HG02943 (cell line): ENCODE data around the gene DICER1.

ENCODE experiments used
- ATAC-seq: cut with Tn5 transposase; IDR thresholded peaks from one replicate; pipeline ENCODE4 v1.9.1; 2021; ENCODE audit warnings: mild to moderate bottlenecking, low read depth, moderate library complexity; ENCODE audit not compliant: unreplicated experiment

The DICER1 gene

DNA sequence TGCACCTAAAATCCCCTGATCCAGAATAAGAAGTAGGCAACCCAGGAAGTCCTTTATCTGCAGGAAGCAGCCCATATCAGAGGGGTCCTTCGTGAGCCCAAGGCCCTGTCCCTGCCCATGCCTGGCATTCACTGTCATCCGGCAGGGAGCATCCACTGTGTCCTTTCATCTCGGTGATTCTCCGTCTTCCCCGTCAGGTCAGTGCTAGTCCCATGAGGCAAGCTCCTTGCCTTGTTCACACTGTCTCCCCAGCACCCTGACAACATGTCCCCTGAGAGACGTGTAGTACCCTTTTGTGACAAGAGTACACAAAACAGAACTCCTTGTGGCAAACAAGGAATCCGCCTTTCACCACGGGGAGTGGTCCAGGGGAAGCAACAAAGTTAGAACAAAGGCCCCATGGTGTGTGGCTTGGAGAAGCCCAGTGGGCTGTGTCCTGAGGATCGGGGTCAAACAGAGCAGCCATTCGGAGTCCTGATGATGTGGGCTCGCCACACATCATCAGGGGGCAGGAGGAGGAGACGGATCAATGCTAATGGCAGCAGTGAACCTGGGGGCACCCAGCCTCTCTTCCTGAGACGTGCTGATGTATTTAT lies 112.1 kb downstream of the DICER1 start:
- no peak for ATAC-seq

GRCh38 chr14:95044463-95045105 lies 112.7 kb downstream of the DICER1 start:
- no peak for ATAC-seq

GRCh38 chr14:95043732-95044462 lies 113.4 kb downstream of the DICER1 start:
- no peak for ATAC-seq

GRCh38 chr14:95043314-95043713 lies 114.0 kb downstream of the DICER1 start:
- ATAC-seq: no peak

GRCh38 chr14:95041477-95042020 lies 115.8 kb downstream of the DICER1 start:
- no peak for ATAC-seq

- no peak for ATAC-seq
These were observed 116.4 kb downstream of the DICER1 start for GRCh38 chr14:95040708-95041476.

- no peak for ATAC-seq
These were observed 117.4 kb downstream of the DICER1 start for GRCh38 chr14:95039993-95040348.

DNA sequence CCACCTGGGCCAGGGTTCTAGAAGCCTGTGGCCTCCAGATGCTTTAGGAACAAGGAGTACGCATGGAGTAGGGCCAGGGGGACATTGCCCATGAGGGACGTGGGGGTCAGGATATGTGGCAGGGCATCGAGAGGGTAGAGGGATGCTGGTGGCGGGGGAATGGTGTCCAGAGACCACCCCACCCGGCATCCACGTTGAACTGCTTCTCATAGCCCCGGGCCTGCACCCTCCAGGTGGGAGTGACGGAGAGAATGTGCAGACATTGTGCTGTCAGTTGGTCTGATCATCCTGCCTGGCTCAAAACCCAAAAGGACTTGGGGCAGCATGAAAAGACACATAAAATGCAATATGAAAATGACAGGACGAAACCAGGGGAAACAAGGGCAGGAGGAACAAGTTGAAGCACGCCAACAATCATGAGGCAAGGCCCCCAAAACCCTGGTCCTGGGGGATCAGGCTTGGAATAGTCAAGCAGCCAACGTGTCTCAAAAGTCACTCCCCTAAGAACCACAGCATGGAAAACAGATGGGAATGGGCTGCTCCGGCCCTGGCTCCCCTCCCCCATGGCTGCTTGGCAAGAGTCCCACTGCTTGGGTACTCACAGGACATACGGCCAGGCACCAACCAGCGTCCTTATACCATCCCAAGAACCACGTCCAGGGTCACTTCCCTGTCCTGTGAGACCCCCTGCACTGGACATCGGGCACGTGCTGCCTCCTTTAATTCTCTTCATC lies 117.9 kb downstream of the DICER1 start:
- no peak for ATAC-seq

DNA sequence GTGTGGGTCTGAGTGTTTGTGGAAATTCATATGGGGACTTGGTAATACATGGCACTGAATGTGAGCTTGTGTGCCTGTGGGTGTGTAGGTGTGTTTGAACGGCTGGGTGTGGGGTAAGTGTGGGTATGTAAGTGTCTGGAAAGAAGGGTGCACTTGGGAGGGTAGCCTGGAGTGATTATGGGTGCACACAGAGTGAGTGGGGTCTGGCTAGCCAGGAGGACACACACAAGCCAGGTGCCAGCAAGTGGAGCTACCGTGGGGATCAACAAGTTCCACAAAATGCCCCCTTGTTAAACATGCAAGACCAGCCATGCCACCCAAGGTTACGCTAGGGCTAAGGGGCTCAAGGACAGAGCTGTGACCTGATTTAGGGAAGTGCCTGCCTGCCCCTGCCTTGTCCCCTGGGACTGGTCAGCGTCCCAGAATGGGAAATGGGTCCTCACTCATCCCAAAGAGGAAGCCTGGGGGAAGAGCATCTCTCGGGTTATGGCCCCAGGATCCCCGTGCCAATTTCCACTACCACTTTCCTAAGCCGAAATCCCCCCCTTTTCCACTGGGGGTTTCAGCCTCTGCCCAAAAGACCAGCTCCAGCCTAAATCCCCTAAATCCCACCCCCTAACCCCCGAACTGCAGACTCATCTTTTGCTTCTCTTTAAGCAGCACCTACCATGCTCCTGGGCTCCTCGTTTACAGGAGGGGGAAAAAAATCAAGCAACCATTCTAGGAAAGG lies 118.6 kb downstream of the DICER1 start:
- no peak for ATAC-seq

DNA sequence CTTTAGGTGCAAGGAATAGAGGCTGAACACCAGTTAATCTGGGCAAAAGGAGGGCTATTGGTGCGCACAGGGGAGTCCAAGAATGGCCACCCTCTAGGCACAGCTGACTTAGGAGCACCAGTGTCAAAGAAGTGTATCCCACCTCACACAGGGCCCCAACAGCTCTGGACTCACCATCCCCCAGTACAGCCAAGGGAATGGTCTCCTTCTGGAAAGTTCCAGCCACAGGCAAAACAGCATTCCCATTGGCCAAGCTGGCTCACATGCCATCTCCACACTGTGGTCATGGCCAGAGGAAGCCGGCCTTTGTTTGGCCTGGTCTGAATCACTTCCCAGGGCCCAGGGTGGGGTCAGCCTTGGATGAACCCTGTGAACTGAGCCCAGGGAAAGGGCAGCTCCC lies 120.1 kb downstream of the DICER1 start:
- ATAC-seq: no peak
